GM18861 (cell line): Measurements from ENCODE around the gene PAEP.
"Not testable (repeated sequence)": the region's sequence is repeated elsewhere in the genome, so short reads cannot be mapped to it uniquely, and the experiment has no call there.

Experiments used
- ATAC-seq: cut with Tn5 transposase; IDR thresholded peaks from one replicate; pipeline ENCODE4 v1.9.1; 2021; ENCODE audit not compliant: unreplicated experiment

The PAEP gene

GRCh38 chr9:135561391-135562234, at the start of gene PAEP:
Gene PAEP, plus strand, starts transcription at chr9:135561756.
- ATAC-seq: no peak

- ATAC-seq: no peak
Observed at GRCh38 chr9:135512241-135512603, 49.3 kb upstream of the PAEP start.

- ATAC-seq: no peak
Observed at GRCh38 chr9:135512904-135513303, 48.7 kb upstream of the PAEP start.

- no peak for ATAC-seq
Observed at GRCh38 chr9:135513351-135513846, 48.2 kb upstream of the PAEP start.

GRCh38 chr9:135513906-135514305, 47.6 kb upstream of the PAEP start:
- not testable (repeated sequence) for ATAC-seq

- no peak for ATAC-seq
Observed at GRCh38 chr9:135514342-135515082, 47.0 kb upstream of the PAEP start.

GRCh38 chr9:135515083-135515951, 46.2 kb upstream of the PAEP start:
- no peak for ATAC-seq

GRCh38 chr9:135516132-135516860, 45.3 kb upstream of the PAEP start:
- no peak for ATAC-seq

GRCh38 chr9:135517407-135517822, 44.1 kb upstream of the PAEP start:
- no peak for ATAC-seq

GRCh38 chr9:135519179-135519971, 42.2 kb upstream of the PAEP start:
- no peak for ATAC-seq

- ATAC-seq: no peak
Observed at GRCh38 chr9:135520916-135521607, 40.5 kb upstream of the PAEP start, which contains the start of gene LCN1. Gene LCN1, plus strand, starts transcription at chr9:135521440. Its CDS starts 58 bp downstream, at chr9:135521498.

- ATAC-seq: no peak
Observed at GRCh38 chr9:135521608-135522095, 39.9 kb upstream of the PAEP start.

GRCh38 chr9:135522137-135522877, 39.2 kb upstream of the PAEP start:
- ATAC-seq: no peak

GRCh38 chr9:135522931-135523330, 38.6 kb upstream of the PAEP start:
- no peak for ATAC-seq

- no peak for ATAC-seq
Observed at GRCh38 chr9:135523521-135524129, 37.9 kb upstream of the PAEP start.

- no peak for ATAC-seq
Observed at GRCh38 chr9:135524130-135524861, 37.3 kb upstream of the PAEP start.
